Dermis blood vessel endothelial cell (primary cell): Measurements from ENCODE around the gene CUL4B. TPM values are rescaled to one million over a fixed set of nuclear protein-coding genes. Genes with fewer than 3 reads are reported as not detected.
"Not testable (repeated sequence)": the region's sequence is repeated elsewhere in the genome, so short reads cannot be mapped to it uniquely, and the experiment has no call there.

Experiments
- DNase-seq: peaks from one replicate; pipeline ENCODE4 v3.0.0; 2010
- total RNA-seq: library from RNA; depleted of rRNA; stranded (reverse); fragments of >200 nt; gene quantifications from 2 replicates; pipeline ENCODE4 v1.2.3, GENCODE V29; 2014

CUL4B gene
- total RNA-seq, result 39.3 and 92.6 TPM in 2 replicates

DNA sequence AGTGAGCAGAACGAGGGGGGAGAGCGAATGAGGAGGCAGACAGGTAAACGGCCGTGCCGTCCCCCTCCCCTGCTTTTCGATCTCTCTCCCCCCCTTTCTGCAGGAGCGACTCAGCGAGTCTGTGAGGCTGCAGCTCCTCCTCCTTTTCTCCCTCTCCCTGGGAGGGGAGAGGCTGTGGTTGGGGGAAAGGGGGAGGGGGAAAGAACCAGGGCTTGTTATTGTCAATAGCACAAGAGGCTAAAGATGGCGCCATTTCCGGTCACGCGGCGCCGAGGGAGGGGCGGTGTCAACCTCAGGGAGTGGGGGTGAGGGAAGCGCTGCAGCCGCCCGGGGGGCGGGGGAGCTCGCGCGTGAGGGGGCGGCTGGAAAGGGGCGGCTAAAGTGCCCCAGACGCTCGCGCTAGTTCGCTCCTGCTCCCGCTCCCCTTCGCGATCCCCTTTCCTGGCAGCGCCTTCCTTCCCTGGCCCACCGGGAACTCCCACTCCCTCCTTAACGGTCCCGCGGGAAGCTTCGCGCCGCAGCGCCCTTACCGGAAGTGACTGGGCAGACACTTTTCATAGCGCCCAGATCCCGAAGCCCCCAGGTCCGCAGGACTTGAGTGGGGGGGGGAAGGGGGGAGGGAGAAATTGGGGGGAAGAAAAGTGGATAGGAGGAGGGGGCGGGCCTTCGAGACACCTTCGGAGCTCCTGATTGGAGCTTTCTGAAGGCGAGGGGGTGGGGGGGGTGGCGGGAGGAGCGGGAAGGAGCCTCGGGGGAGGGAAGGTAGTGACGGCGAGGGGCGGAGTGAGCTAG is at the start of gene CUL4B:
TSS of gene CUL4B (minus strand) at position 121 of the 792 bp plus-strand sequence. CDS start 324 bp downstream, outside the sequence.
- peak; percentile 95 for DNase-seq

DNA sequence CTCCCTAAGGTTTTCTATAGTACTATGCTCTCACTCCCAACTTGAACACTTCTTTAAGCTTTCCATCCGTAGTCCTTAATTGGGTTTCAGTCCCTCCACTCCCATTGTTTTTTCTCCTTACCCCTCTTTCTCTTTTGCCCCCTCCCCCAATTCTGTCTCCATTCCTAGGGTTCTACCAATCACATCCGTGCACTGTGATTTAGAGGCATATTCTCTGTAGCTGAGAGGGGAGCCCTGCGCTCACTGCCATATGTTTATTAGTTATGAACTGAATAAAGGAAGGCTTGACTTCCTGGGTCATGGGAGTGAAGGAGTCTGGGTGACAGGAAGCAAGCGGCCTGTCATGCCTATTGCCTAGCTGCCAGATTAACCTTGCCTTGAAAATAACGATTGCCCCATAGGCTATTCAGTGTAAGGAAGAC is 43.6 kb upstream of the CUL4B start:
- peak; percentile 30 for DNase-seq

DNA sequence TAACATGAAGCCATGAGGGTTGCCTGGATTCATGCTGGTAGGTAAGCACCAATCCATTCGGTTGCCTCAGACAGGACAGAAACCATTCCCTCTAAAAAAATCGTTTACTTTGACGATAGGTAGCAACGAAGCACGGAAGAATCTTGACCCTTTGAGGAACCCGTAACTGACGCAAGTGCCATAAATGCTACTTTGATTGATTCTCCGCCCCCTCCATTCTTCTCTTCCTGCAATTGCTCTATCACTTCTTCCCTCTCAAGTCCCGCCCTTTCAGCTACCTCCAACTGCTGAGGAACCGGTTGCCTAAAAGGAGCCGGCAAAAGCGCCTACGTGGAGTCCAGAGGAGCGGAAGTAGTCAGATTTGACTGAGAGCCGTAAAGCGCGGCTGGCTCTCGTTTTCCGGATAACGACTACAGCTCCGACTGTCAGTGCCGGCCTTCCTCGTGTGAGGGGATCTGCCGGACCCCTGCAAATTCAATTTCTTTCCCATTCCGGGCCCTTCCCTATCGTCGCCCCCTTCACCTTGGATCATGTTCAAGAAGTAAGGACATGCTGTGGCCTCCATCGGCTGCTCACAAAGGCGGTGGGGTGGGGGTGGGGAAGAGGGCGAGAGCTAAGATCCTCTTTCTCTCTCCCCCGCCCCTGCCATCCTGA is 43.1 kb upstream of the CUL4B start, which contains the start of gene MCTS1:
TSS of gene MCTS1 (plus strand) at position 395 of the 654 bp plus-strand sequence. CDS start at position 531, 136 bp downstream.
- peak; percentile 90 for DNase-seq

DNA sequence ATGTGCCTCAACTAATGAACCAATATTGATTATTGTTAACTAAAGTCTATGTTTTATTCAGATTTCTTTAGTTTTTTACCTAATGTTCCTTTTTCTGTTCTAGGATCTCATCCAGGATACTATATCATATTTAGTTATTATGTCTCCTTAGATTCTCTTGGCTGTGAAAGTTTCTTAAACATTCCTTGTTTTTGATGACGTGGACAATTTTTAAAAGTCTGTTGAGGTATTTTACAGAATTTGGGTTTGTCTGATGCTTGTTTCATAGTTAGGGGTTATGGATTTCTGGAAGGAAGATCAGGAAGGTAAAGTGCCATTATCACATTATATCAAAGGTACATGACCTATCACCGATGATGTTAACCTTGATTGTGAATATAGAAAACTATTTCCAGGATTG is 24.9 kb upstream of the CUL4B start:
- DNase-seq, result no peak

DNA sequence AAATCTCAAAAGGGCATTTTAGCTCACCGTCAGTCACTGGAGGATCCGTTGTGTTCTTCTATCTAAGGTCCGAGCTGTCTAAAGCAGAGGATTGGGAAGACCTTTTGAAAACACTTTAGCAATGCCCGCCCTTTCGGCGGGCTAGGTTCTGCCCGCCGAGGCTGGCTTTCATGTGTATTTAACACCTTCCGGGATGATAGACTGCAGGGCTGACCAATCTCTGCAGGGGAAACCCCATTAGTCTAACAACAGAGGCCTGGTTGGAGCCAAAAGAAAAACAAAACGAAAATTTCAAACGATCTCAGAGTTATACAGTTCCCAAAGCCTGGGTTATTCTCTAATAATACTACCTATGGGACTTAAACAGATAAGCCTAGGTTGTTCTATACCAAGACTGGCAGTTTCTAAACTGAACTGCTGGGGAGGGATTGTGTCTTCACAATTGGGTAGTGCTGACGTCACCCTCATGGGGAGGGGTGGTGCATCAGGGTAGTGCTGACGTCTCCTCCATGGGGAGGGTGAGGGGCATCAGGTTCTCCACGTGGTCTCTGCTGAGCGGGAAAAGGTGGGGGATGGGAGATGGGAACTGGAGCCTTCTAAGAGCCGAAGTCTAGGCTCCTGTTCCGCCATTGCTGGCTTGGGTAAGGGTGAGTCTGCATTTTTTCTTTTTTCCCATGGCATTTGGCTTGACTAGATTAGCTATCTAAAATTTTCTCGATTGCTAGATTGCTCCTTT is 14.8 kb upstream of the CUL4B start:
- DNase-seq, result no peak

DNA sequence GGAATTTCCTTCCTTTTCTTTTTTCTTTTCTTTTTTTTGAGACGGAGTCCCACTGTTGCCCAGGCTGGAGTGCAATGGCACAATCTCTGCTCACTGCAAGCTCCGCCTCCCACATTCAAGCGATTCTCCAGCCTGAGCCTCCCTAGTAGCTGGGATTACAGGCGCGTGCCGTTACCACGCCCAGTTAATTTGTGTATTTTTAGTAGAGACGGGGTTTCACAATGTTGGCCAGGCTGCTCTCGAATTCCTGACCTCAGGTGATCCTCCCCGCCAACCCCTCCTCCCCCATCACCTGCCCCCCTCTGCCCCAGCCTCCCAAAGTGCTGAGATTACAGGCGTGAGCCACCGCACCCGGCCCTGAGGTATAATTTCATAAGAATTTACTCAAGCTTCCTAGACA is 13.0 kb upstream of the CUL4B start:
- DNase-seq, result not testable (repeated sequence)

DNA sequence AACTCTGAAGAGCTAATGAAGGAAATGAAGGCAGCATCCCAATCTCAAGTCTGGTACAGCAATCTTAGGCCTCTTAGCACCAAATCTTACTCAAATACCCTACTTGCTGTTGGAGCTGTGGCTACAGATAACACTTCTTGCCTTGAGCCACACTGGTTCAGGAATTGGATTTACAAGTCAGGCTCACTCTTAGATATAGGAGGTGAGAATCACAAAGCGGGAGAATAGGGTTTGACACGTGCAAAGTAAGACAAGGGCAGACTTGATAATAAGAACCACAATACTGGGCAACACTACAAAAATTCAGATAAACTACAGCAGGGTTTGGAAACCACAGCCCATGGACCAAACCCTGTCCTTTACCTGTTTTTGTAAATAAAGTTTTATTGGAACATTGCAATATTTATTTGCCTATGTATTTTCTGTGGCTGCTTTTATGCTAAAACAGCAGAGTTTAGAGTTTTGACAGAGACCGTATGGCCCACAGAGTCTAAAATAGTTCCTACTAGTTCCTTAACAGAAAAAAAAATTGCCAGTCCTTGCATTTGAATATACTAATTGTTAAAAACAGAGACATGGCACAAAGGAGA is 9.3 kb upstream of the CUL4B start:
- no peak for DNase-seq

DNA sequence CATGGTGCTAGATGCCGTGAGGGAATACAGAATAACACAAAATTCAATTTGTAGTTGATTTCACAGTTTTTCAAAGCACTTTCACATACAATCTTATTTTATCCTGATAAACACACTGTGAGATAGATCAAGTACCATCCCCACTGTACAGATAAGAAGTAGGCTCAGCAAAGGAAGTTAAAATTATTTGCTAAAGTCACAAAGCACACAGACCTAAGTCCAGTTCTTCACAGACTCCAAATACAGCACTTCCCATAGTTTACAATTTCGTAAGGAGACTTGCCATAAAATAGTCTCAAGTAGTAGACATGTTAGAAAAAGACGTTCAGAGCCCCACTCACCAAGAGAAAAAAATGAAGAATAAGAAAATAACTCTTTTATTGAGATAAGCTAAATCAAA is 7.8 kb upstream of the CUL4B start:
- no peak for DNase-seq

DNA sequence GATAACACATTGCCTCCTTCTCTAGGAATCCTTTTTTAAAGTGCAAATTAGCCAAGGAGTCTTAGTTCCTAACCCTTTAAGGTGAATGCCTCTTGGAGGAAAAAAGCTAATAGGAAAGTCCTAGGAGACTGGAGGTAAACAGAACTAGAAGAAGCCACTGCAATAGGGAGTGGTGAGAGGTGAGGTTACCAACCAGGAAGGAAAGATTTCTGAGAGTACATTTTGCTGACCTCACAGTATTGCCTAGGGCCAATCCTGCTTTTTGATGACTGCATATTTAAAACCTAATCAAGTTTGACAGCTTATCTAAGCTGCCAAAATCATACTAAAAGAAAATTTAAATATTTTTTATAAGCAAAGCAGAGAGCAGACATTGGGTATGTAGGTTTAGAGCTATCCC is 7.3 kb upstream of the CUL4B start:
- no peak for DNase-seq

DNA sequence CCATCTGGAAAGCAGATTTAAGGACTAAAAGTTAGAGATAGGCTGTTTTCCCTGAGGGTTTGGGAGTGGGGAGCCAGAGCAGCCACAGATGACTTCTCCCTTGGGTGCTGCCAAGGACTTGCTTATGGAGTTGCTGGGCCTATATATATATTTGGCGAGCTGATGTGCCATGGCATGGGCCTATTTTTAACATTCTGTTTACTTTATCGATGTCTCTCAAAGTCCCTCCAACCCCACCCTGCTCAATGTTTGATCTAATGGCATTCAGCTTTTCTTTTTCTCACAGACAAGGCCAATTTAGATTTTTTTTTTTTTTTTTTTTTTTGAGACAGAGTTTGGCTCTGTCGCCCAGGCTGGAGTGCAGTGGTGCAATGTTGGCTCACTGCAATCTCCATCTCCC is 6.1 kb upstream of the CUL4B start:
- DNase-seq, result no peak

DNA sequence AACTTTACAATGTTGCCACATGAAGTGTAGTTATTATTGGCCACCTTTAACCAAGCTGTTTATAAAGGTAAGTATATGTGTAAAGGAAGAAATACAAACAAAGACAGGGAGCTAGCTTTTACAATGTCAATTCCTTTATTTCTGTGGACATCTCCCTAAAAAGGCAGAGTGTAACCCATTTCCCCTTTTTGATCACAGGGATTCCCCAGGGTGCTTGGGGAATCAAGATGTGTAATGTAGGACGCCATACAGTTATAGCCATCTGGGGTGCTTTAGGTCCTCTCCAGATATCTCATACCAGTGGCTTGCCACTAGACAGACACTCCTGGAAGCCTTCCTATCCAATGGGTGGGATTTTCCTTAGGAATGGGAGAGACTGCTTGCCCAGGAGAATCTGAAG is 4.2 kb upstream of the CUL4B start:
- DNase-seq, result no peak

DNA sequence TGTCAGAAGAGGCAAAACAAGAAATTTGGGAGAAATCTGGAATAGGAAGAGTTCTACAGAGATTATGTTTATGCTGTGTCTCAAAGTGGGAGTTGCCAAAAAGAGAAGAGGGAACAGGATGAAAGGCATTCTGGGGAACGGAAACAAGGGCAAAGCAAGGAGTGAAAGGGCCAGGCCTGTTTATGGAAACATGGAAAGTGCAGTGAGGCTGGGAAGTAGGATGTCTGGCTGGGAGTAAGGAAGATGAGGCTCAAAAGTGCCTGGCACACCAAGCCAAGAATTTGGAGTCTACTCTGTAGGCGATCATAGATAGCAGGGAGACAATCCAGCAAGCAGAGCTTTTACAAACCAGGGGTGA is 1.8 kb upstream of the CUL4B start:
- DNase-seq, result peak; percentile 17

DNA sequence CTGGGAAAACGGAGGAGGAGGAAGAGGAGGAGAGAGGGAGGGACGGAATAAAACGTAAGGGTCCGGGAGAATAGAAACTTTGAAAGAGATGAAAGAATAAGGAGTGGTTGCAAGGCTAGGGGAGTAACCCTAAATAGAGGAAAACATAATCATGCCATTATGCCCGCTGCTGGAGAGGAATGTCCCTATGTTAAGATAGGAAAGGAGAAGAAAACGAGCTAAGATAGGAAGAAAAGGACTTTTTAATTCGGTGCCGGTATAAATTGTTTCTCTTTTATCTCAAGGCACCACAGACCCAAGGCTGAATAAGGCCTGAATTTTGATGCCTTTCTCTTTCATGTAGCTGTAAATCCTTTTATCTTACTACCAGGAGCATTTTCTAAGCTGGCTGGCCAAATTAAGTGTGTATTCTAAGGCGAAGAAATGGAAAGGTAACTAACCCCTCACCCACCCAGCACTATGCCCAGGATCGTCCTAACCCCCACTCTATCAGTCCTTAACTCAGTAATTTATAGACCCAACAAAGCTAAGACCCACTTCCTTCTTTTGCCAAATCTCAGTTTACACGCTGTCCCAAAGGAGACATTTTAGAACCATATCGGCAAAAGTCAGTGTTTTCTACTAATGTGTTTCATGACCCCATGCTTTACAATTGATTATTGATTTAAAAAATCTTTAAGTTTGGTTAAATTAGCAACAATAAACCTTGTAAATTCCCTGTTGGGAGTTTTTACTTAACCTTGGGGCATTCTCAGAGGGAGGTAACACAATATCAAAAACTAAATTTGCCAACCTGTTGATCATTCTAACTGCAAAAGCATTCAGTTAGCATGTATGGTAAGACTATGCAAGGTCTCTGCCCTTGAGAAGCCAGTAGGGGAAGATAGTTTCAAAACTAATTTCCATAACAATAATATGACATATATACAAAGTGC is 1.1 kb upstream of the CUL4B start:
- DNase-seq, result peak; percentile 22

DNA sequence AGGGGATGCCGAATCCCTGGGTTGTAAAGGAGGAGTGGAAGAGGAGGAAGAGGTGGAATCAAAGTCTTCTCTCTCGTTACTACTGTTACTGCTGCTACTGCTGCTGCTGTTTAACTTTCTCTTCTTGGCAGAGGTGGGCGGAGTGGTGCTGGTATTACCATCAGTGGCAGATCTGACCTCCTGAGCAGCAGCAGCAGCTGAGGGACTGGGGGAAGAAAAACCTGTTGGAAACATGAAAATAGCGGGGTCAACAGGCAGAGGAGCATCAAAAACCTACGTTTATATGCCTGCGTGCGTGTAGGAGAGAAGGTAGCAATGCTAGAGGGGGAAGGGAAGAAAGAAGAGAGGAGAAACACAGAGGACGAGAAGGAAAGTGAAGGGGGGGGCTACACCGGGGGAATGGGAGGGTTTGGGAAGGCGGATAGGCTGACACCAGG is 339 bp downstream of the CUL4B start:
- DNase-seq, result peak; percentile 51

DNA sequence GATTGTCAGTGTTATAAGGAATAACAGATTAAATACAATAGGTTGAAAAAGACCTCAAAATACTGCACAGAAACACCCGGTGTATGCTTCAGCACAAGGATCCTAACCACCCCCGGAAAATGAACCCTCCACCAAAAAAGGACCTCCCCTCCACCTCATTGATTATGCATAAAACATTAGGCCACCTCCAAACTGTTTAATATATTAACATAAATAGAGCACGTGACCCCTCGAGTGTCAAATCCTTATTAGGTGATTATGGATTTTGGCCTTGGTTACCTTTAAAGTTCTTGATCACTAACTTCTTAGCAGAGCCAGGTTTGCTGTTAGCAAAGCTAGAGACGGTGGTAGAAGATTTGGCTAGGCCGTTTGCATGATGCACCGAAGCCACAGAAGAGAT is 958 bp downstream of the CUL4B start:
- DNase-seq, result peak; percentile 16

DNA sequence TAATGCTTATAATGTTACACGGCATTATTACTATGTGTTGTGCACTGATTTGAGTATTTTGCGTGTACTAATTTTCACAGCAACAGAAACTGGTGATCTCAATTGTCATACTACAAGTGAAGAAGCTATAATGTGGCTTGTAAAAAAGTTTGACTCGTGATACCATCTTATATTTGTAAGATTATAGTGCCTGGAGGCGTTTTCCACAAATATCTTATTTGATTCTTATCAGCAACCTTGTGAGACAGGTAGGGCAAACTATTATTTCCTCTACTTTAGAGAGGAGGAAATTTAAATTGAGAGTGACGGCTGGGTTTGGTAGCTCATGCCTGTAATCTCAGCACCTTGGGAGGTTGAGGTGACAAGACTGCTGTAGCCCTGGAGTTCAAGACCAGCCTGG is 4.5 kb downstream of the CUL4B start:
- DNase-seq, result no peak

DNA sequence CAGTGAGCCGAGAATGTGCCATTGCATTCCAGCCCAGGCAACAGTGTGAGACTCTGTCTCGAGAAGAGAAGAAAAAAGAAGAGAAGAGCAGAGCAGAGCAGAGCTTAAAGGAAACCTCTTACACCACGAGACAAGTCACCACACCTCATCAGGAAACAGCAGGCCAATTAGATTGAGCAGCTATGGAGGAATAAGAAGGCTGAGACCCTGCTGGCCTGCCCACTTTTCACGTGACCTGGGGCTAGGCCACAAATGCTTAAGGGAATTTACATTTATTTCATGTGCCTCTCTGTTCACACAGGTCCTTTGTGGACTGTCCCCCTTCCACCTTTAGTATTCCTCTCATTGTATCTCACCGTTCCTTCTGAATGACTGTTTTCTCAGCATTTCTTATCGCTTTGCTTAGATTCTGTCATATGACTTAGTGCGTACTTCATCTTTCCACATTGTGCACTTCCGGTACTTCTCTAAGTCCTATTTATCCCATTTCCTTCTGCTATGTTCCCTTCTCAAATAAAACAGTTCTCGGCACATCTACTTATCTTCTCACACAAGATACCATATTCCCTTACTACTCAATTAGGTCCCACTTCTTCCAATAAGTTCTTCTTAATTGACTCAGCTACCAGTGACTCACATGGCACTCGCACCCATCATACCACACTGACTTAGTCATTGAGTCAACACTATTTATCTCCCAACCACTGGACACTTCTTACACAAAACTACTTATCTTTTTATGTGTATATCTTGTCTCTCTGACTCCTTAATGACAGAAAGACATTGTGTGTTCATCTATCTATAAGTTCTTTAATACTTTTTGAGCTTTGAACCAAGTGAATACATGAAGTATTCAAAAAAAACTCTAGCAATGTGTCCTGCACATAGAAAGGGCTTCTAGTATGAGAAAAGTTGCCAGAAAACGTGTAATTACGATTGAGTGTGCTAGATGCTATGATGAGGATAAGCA is 11.0 kb downstream of the CUL4B start:
- DNase-seq, result peak; percentile 77

DNA sequence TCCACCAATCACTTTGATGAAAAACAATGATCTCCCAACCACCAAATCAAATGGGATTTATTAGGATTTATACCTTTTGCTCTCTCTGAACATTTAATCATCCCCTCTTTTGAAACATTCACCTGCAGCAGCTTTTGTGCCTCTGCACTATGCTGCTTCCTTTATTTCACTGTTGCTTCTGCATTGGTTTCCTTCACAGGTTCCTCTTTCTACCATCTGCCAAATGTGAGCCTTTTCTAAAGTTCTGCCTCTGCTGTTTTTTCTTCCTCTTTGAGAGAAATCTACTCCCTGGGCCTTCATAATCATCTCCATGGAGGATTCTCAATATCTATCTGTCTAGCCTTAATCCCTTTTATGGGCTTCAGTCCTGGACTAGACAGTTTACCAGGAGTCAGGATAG is 24.7 kb downstream of the CUL4B start:
- DNase-seq, result no peak

DNA sequence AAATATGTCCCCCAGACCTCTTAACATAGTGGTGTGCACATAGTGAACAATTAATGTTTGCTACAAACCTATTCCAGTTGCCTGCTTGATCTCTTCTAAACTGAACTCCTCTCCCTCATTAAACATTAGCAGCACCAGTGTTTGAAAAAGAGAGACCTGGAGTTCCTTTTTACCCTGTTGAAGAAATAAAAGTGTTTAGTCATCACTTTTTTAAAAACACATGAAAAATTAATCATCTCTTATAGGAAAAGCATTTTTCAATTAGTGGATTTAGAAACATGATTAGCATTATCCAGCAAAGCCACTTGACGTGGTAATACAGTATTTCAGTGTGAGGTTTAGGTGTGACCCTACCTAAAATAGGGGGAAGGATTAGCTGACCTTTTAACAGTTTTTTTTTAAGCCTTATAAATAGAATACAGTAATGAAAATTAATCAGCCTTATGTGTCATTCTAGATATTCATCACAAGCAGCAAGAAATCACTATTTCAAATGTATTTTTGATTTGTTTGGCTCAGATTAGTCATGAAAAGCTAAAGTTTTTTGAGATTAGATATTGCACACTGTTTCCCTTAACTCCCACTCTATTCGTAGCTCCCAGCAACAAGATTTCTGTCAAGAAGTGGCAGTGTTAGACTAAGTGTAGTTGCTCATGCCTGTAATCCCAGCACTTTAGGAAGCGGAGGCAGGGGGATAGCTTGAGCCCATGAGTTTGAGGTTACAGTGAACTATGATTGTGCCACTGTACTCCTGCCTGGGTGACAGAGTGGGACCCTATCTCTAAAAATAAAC is 26.2 kb downstream of the CUL4B start:
- DNase-seq, result no peak

DNA sequence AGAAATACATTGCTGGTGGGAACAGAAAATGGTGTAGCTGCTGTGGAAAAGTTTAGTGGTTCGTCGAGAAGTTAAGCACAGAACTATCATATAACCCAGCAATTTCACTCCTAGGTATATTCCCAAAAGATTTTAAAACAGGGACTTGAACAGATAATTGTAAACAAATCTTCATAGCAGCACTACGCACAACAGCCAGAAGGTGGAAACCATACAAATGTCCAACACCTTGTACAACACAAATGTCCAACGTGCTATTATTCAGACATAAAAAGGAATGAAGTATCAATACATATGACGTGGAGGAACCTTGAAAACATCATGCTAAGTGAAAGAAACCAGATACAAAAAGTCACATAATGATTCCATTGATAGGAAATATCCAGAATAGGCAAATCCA is 37.9 kb downstream of the CUL4B start:
- DNase-seq, result no peak
